Astrocyte (in vitro differentiated cells and primary cell): ENCODE data around the gene WNT7A.

Experiments used
- EZH2 ChIP-seq: IDR thresholded peaks from 2 replicates; pipeline ENCODE4 v1.6.1; 2012; ENCODE audit warnings: mild to moderate bottlenecking, low read length, inconsistent platforms; ENCODE audit not compliant: insufficient read depth
- TF ChIP-seq, protein P1 (sequence below): IDR thresholded peaks from 2 replicates; pipeline ENCODE4 v1.5.1; 2011; ENCODE audit warnings: low read depth, mild to moderate bottlenecking, inconsistent platforms, low read length, moderate library complexity; ENCODE audit not compliant: insufficient read depth

- TF ChIP-seq, protein P1, sequence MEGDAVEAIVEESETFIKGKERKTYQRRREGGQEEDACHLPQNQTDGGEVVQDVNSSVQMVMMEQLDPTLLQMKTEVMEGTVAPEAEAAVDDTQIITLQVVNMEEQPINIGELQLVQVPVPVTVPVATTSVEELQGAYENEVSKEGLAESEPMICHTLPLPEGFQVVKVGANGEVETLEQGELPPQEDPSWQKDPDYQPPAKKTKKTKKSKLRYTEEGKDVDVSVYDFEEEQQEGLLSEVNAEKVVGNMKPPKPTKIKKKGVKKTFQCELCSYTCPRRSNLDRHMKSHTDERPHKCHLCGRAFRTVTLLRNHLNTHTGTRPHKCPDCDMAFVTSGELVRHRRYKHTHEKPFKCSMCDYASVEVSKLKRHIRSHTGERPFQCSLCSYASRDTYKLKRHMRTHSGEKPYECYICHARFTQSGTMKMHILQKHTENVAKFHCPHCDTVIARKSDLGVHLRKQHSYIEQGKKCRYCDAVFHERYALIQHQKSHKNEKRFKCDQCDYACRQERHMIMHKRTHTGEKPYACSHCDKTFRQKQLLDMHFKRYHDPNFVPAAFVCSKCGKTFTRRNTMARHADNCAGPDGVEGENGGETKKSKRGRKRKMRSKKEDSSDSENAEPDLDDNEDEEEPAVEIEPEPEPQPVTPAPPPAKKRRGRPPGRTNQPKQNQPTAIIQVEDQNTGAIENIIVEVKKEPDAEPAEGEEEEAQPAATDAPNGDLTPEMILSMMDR: no peak
- no peak for TF ChIP-seq EZH2
Observed at GRCh38 chr3:13837751-13838150, 42.1 kb downstream of the WNT7A start.
